ENCODE results near the gene BCKDK. TPM values are rescaled to one million over a fixed set of nuclear protein-coding genes. Genes with fewer than 3 reads are reported as not detected.

BCKDK gene
- total and polyA plus RNA-seq, 4 donors, result 16.2 to 61.8 (median 33.9) TPM

- WGBS, 2 donors, result 81 to 83% methylated on average over 8 of the region's 8 CpGs
- DNase-seq (no peak), ATAC-seq (ENCODE audit: insufficient read depth, low FRiP score) (no peak)
- Histone ChIP-seq H3K27ac (ENCODE audit: low read depth in 1 of 2, low read length in 1 of 2) (no peak overlapping the region), H3K9ac (ENCODE audit: insufficient read depth in 1 of 2, low read length in 2 of 2) (no peak overlapping the region), H3K4me1 (ENCODE audit: control insufficient read depth in 5 of 5, insufficient read depth in 5 of 5, low read length in 5 of 5) (peaks cover 2 to 12% (median 8%) of the 10 kb centered on the region in 5 donors), H3K36me3 (ENCODE audit: control insufficient read depth in 4 of 4, insufficient read depth in 4 of 4, low read length in 4 of 4) (peaks cover 0 to 28% (median 11%) of the 10 kb centered on the region in 4 donors), H3K27me3 (ENCODE audit: control insufficient read depth in 3 of 3, insufficient read depth in 3 of 3, low read length in 2 of 3) (no peaks in the 10 kb centered on the region), H3K9me3 (ENCODE audit: control insufficient read depth in 4 of 4, insufficient read depth in 3 of 4, low read length in 3 of 4) (no peaks in the 10 kb centered on the region), H3K4me3 (no peak overlapping the region)
- TF ChIP-seq CTCF (IDR thresholded peaks at IDR 0.05; ENCODE audit: control extremely low read depth, extremely low read depth), result no peak
Measured at GRCh38 chr16:31114468-31114867, 6.3 kb downstream of the BCKDK start.

DNA sequence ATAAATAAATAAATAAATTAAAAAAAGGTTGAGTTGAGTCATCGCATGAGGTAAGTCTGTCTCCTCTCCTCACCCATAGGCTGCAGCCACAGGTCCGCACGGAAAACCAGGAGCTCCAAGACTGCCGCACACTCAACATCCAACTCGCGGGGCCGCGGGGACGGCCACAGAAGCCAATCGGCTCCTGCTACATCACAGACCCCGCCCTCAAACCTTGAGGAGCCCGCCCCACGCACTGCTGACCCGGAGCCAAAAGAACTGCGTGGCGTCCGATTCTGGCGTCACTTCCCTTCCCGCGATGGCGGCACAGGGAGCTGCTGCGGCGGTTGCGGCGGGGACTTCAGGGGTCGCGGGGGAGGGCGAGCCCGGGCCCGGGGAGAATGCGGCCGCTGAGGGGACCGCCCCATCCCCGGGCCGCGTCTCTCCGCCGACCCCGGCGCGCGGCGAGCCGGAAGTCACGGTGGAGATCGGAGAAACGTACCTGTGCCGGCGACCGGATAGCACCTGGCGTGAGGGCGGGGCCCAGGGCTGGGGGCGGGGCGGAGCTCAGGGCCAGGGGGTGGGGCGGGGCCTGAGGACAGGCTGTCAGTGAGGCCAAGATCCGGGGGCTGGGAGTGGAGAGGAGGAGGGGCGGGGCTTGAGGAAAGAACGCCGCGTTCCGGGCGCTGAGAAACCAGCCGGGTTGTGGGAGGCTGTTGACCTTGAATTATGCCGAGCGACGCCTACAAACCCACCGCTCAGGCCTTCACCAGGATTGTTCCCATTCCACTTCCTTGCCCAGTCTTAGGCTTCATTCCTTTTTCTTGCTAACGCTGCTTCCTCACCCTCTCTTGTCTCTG, 9.4 kb downstream of the BCKDK start, which contains the start of gene KAT8:
Gene KAT8, plus strand, starts transcription at position 281 of the 839 bp plus-strand sequence. Its CDS starts 18 bp downstream, at position 299.
- TF ChIP-seq CTCF (IDR thresholded peaks at IDR 0.05; ENCODE audit: control extremely low read depth, extremely low read depth), result no peak
- Histone ChIP-seq H3K9me3 (ENCODE audit: control insufficient read depth in 4 of 4, insufficient read depth in 3 of 4, low read length in 3 of 4) (no peaks in the 10 kb centered on the region), H3K9ac (ENCODE audit: insufficient read depth in 1 of 2, low read length in 2 of 2) (peak within 1 kb of the TSS; percentile 58 to 91), H3K36me3 (ENCODE audit: control insufficient read depth in 4 of 4, insufficient read depth in 4 of 4, low read length in 4 of 4) (peaks cover 18 to 29% (median 22%) of the 10 kb centered on the region in 4 donors), H3K4me1 (ENCODE audit: control insufficient read depth in 5 of 5, insufficient read depth in 5 of 5, low read length in 5 of 5) (peaks cover 2 to 10% (median 7%) of the 10 kb centered on the region in 5 donors), H3K4me3 (peak within 1 kb of the TSS; percentile 59), H3K27ac (ENCODE audit: low read depth in 1 of 2, low read length in 1 of 2) (peak within 1 kb of the TSS; percentile 98 to 99), H3K27me3 (ENCODE audit: control insufficient read depth in 3 of 3, insufficient read depth in 3 of 3, low read length in 2 of 3) (no peaks in the 10 kb centered on the region)
- peak; percentile 98 for ATAC-seq (ENCODE audit: insufficient read depth, low FRiP score)
- DNase-seq, result peak; percentile 99
- WGBS, 2 donors, result 0% methylated on average over 62 to 67 of the region's 68 CpGs

DNA sequence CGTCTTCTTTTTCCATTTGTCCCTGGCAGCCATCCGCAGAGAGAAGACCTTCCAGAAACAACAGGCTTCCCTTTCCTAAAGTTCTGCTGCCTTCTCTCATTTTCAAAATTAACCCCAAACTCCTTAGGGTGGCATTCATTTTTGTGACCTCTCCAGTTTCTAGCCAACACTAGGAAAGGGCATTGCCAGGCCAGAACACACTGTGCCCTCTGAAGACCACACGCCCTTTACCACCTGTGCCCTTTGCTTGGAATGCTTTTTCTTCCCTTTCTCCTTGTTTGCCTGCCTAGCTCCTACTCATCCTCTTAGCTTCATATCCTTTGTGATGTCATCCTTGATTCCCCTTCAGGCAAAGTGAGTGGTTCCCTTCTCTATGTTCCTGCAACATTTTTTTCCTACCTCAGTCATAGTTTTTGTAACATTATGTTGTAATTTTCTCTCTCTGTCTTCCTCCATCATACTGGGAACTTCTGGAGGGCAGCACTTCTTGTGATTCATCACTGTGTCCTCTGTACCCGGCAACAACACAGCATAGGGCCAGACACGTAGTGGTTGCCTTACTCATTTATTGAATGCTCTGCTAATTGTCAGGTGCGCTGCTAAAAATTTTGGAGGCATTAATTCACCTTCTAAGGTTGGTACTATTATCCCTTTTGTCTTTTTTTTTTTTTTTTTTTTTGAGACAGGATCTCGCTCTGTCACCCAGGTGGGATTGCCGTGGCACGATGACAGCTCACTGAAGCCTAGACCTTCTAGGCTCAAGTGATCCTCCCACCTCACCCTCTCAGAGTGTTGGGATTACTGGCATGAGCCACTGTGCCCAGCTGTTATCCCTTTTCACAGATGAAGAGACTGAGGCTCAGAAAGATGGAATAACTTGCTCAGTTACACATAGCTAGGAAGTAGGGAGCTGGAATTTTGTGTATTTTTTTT, 10.3 kb downstream of the BCKDK start:
- whole genome bisulfite sequencing, 2 donors, result 51 to 58% methylated on average over 9 of the region's 9 CpGs
- peaks cover 19 to 29% (median 20%) of the 10 kb centered on the region in 4 donors for H3K36me3 ChIP-seq (ENCODE audit: control insufficient read depth in 4 of 4, insufficient read depth in 4 of 4, low read length in 4 of 4)
- TF ChIP-seq CTCF (IDR thresholded peaks at IDR 0.05; ENCODE audit: control extremely low read depth, extremely low read depth), result no peak
- H3K27me3 ChIP-seq (ENCODE audit: control insufficient read depth in 3 of 3, insufficient read depth in 3 of 3, low read length in 2 of 3), result no peaks in the 10 kb centered on the region
- peak overlapping the region; percentile 58 to 91 for H3K9ac ChIP-seq (ENCODE audit: insufficient read depth in 1 of 2, low read length in 2 of 2)
- peak overlapping the region; percentile 24 for H3K4me3 ChIP-seq
- peak; percentile 21 for ATAC-seq (ENCODE audit: insufficient read depth, low FRiP score)
- H3K9me3 ChIP-seq (ENCODE audit: control insufficient read depth in 4 of 4, insufficient read depth in 3 of 4, low read length in 3 of 4), result no peaks in the 10 kb centered on the region
- DNase-seq, result no peak
- H3K27ac ChIP-seq (ENCODE audit: low read depth in 1 of 2, low read length in 1 of 2), result peak overlapping the region; percentile 98 to 99
- peaks cover 2 to 10% (median 7%) of the 10 kb centered on the region in 5 donors for H3K4me1 ChIP-seq (ENCODE audit: control insufficient read depth in 5 of 5, insufficient read depth in 5 of 5, low read length in 5 of 5)

Data from lung (tissue), 12 donors.